ENCODE data around the gene IL17A.
"Not testable (repeated sequence)": the region's sequence is repeated elsewhere in the genome, so short reads cannot be mapped to it uniquely, and the experiment has no call there.

IL17A gene

DNA sequence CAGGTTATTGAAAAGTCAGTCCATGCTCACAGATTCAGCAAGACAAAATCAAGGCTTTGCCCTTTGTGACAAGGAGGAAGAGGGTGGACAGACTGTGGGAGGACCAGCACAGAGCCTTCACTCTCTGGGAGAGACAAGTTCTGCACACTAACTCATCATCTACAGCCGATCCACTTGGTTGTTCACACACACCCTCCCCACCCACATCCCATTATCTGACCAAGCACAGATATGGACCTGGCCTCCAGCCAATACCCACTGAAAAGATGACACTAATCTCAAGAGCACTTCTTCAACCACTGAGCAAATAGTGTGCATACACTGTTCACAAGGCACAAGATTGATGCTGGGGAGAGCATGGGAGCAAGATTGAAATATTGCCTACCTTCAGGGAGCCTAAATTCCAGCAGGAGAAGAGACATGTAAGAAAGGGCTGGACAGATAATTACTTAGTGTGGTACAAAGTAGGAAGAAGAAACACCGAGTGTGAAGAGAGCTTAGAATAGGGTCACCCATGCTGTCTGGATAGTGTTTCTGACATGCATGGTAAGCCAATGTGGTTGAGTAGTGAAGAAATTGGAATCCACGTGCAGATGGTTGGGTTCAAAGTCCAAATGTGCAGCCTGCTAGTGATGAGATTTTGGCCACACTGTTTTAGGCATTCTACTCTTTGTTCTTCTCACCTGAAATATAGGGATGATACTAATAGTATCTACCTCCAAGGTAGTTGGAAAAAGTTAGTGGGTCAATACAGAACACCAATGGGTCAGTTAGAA, 21.7 kb upstream of the IL17A start:
- no peak for DNase-seq (ENCODE audit: low read depth, low spot score)

DNA sequence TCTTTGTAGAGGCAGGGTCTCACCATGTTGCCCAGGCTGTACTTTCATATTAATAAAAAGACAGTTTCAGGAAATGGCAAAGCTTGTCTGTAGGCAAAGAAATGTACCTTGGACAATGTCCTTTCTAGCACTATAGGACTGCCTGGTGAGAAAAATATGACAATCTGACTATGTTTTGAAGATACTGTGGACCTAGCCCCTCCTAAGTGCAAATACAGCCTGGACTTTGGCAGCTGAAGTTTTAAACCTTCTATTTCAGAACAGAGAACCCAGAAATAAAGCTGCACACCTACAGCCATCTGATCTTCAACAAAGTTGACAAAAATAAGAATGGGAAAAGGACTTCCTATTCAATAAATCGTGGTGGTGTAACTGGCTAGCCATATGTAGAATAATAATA, 18.9 kb upstream of the IL17A start:
- no peak for DNase-seq (ENCODE audit: low read depth, low spot score)

DNA sequence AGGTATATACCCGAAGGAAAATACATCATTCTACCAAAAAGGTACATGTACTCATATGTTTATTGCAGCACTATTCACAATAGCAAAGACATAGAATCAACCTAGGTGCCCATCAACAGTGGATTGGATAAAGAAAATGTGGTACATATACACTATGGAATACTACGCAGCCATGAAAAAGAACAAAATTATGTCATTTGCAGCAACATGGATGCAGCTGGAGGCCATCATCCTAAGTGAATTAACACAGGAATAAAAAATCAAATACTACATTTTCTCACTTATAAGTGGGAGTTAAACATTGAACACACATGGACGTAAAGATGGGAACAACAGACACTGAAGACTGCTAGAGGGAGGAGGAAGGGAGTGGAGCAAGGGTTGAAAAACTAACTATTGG, 17.8 kb upstream of the IL17A start:
- DNase-seq (ENCODE audit: low read depth, low spot score): not testable (repeated sequence)

DNA sequence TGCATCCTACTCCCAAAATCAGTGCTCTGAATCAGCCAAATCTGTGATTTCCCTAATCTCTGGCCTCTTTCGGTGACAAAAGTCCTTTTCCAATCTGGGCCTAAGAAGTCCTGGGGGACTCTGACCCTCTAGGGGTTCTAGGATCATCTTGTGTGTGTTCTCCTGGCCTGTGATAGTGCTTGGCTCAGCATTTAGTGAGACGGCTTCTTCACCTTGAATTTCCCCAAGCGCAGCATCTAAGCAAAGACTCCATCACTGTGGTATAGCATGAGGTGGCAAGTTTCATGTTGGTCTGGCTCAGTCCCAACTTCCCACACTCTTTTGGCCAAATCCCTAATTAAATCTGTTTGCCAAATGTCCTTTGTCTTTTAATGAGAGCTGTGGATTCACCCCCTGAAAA, 12.1 kb upstream of the IL17A start:
- no peak for DNase-seq (ENCODE audit: low read depth, low spot score)

DNA sequence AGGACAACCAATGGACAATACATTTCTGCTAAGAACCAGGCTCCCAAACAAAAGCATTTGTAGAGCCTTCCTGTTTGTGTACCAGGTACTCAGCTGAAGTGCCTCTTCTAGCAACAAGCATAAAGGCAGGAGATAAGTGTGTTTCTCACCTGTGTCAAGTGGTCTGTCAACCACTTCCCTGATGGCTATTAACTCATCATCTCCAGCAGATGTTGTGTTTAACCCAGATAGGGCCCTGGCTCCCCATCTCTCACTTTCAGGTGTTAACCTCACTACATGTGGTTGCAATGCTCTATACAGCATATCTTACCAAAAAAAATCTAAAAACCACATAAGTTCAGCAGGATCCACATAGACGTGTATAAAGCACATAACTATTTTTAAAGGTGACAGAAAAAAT, 9.6 kb upstream of the IL17A start:
- DNase-seq (ENCODE audit: low read depth, low spot score): no peak

DNA sequence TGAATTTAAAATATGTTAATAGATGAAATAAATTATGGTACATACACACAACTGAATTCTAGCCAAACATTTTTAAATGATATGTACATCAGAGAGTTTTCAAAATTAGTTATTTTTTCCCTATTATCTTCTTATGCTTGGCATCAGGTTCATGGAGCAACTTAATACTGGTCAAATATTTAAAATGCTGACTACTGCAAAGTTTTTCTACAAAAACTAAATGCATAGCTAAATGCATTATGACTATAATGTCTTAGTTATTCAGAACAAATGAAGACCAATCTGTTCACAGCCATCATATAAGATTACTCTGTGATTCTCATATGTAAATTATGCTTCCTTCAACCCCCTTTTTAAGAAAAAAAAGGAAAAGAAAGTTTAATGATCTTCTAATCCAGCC, 8.2 kb upstream of the IL17A start:
- no peak for DNase-seq (ENCODE audit: low read depth, low spot score)

DNA sequence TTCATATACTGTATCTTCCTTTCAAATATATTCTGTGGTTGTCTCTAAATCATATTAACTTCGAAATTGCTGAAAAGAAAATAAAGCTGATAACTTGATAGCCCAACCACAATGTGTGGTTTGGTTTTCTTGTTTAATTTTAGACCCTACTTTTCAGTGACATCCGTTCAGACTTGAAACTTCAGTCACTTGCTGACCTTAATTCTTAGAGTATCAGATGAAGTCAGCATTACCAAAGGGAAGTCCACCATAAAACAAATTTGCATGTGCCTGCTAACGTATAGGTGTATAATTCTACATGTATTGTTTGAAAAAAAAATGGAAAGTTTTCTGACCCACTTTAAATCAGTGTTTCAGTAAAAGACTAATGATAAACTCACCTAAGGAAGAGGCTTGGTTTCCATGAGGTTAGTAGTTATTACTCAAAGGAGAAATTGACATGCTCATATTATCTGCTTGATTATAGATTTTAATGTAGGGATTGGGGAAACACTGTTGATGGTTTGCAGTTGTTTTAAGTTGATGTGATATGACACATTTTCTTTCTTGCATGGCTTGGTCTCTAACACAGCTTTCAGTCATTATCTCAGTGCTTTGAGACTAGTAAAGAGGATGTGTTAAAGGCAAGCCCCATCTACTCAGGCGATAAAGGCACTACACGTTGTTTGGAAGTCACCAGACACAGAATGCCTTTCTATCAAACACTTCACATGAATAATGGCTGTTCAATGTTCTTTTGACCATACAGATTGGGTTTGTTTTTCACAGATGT, 5.2 kb upstream of the IL17A start:
- DNase-seq (ENCODE audit: low read depth, low spot score): no peak

DNA sequence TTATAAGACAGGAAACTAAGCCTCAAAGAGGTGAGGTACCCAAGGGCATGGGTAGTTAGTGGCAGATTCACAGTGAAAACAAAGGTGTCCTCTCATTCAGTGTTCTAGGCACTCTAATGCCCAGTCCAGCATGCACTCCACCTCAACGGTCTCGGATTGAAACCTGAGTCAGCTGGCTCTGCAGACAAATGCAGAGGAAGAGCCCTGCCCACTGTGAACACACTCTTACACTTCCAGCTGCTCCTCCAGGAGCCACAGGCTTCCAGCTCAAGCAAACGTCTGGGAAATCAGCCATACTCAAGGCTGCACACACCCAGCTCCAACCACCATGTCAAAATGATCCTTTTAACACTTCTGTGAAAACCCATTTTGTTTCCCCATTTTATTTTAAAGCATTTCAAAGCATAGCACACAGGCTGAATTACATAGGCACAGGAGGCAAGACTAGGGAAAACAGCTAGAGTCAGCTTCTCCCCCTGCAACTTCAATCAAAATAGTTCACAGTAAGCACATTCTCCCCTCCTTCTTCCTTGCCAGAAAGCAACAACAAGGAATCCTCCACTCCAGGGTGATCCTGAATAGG, 3.0 kb upstream of the IL17A start:
- no peak for DNase-seq (ENCODE audit: low read depth, low spot score)

DNA sequence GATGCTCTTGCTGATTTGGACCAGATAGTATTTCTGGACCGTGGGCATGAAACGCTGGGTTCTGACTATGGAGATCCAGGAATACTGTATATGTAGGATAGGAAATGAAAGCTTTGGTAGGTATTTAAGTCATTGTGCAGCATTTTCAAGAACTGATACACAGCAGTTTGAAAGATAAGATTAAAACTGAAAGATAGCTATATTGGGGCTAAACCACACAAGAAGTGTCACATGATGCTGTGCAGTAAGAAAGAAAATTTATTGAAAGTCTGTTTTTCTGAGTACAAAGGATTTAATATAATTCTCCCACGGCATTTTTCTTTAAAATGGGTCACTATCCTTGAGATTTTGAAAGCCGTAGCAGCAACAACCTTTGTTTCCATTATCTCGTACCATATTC, 305 bp downstream of the IL17A start:
- no peak for DNase-seq (ENCODE audit: low read depth, low spot score)

DNA sequence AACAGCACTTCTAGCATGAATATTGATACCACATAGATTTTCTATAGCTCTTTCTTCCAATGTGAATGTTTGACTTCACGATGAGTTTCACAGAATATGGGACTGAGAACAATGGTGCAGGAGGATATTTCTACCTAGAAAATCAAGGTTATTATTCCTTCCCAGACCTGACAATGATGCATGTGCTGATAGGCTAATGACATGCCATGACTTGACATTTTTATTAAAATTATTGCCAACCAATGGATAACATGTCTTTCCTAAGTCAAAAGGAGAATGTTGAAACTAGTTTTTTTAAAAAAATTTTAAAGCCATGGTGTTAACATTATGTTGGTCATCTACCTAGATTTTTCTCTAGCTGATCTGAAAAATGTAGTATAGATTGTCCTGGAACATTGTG, 923 bp downstream of the IL17A start:
- DNase-seq (ENCODE audit: low read depth, low spot score): no peak

DNA sequence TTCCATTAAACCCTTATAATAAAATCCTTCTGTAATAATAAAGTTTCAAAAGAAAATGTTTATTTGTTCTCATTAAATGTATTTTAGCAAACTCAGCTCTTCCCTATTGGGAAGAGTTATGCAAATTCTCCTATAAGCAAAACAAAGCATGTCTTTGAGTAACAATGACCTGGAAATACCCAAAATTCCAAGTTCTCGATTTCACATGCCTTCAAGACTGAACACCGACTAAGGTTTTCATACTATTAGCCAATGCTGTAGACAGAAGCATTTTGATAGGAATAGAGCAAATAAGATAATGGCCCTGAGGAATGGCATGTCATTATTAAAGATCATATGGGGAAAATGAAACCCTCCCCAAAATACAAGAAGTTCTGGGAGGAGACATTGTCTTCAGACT, 3.8 kb downstream of the IL17A start:
- DNase-seq (ENCODE audit: low read depth, low spot score): no peak

DNA sequence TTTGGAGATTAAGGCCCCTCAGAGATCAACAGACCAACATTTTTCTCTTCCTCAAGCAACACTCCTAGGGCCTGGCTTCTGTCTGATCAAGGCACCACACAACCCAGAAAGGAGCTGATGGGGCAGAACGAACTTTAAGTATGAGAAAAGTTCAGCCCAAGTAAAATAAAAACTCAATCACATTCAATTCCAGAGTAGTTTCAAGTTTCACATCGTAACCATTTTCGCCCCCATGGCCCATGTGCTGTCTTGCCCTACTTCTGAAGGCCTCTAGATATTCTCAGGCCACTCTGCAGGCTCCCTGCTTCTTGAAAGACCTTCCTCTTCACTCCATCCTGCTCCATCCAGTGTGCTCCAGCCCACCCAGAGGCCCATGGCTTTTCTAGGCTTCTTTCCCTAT, 4.2 kb downstream of the IL17A start:
- DNase-seq (ENCODE audit: low read depth, low spot score): no peak

DNA sequence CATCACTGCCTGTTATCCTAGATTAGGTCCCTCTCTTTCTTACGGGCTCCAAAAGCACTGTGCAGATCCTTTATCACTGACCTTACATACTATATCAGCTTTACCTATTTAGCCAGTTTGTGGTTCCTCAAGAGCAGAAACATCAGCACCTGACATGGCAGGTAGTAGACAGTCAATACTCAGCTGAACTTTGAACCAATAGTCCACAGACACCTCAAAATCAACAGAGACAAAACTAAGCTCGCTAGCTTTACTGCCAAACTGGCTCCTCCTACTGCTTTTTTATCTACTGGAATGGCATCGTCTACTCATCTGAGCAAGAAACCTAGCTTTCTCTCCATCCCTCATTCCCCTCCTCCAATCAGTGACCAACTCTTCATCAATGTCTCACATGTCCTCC, 5.6 kb downstream of the IL17A start:
- no peak for DNase-seq (ENCODE audit: low read depth, low spot score)

DNA sequence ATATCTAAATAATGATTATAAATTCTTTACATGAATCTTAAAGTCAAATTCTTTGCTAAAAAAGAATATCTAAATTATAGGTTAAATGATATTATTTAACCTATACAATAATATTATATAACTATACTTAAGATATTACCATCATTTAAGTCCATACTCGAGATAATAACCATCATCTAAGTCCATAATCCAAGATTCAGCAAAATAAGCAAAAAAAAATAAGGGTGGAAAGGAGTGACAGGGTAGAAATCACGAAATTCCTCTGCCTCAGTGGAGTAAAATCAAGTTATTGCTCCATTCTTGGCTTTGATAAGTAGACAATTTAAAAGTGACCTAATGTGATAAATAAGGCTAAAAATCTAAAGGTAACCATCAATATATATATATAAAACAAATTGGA, 9.7 kb downstream of the IL17A start:
- DNase-seq (ENCODE audit: low read depth, low spot score): no peak

DNA sequence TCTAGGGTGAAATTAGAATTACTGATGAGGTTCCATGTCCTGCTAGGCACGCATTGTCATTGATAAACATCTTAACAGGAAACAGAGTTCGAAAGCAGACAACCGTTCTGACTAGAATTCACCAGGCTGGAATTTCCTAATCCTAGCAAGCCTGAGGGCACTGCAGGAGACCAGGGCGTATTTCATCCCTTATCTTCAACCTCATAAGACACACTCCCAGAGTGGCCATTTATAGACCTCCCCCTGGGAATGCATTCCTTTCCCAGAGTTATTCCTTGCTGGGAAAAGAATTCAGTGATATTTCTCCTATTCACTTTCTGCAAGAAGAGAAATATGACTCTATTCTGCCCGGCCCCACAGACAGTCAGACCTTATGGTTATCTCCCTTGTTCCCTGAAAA, 13.9 kb downstream of the IL17A start:
- not testable (repeated sequence) for DNase-seq (ENCODE audit: low read depth, low spot score)

DNA sequence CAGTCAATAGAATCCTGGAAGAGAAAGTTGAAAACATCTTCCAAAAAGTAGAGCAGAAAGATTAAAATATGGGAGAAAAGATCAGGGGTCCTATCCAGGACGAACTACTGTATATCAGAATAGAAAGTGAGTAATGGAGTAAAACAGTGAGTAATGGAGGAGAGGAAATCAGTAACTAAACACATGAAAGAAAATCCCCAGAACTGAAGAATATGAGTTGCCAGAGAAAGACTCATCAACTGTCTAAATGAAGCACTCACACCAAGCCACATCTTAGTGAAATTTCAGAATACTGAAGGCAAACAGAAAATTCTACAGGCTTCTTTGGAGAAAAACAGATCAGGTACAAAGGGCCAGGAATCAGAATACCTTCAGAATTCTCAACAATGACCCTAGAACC, 14.9 kb downstream of the IL17A start:
- DNase-seq (ENCODE audit: low read depth, low spot score): no peak

DNA sequence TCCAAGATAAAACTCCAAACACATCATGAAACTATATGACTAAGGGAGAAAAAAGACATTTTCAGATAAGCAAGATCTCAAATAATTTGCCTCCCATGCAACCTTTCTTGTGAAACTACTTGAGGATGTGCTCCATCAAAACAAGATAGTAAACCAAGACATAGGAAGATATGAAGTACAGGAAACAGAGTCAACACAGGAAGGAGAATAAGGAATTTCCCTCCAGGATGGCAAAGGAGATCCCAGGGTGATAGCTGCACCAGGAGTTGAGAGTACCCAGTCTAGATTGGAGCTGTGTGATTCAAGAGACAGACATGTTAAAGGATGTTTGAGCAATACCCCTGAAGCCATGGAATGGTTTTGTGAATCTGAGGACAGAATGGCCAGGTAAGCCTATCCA, 15.3 kb downstream of the IL17A start:
- DNase-seq (ENCODE audit: low read depth, low spot score): no peak

DNA sequence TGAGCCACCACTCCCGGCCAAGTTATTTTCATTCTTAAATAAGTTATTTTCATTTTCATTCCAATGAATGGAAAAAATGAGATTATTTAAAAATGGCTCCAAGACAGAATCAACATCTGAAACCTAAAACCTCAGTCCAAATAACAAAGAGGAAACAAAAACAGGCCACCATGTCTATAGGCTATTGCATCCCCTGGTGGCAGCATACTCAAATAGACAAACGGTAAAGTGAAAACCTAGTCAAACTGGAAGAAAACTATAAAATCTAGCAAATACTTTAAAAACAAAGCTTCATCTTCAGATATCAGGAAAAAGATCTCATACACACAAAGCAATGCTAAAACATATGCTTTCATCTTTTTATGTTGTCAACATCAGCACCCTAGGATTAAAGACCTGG, 20.9 kb downstream of the IL17A start:
- DNase-seq (ENCODE audit: low read depth, low spot score): no peak

DNA sequence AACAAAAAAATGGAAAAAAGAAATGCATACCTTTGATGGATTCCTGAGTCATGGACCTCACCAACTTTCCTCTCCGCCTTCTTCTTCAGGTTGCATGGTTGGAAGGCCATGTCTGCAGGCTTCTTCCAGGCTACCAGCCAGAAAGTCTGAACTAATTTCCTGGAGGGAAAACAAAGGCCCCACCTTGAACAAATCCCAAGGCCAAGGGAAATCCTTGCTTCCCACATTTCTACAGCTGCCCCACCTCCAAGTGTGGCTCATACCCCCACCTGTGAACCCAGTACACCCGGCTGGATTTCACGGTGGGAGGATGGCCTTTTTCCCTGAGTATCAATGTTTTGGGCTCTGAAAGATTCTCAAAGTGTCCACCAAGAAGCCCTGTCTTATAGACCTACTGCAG, 22.4 kb downstream of the IL17A start:
- DNase-seq (ENCODE audit: low read depth, low spot score): no peak

DNA sequence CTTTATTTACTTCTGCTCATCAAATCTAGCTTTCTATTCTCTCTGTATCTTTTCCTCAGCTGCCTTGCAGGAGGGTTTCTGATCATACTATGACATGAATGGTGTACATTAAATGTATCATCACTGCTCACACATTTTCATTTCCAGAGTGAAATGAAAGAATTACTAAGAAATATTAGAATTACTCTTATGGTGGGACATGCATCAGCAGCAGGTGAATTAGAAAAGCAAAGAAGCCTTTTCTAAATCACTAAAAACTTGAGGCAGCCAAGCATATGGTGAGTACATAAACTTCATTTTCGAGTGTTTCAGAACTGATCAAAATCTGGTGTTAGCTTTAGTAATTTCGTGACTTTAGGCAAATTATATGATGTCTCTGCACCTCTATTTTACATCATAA, 23.6 kb downstream of the IL17A start:
- DNase-seq (ENCODE audit: low read depth, low spot score): no peak

DNA sequence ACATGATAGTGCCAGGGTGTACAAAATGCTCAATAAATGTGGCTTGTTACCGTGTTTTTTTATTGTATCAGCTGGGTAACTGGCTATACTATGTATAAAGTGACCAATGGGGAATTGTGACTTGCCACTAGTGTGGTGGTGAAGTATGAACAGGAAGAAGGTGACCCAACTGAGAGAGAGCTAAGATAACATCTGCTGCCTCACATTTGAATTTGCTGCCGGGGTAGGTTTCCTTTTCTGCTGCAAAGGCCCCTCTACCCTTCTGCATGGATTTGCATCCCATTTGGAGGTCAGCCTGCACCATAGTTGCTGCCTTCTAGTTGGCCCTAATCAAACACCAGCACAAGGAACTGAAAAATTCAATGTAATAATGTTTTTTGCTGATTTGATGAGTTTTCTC, 24.1 kb downstream of the IL17A start:
- no peak for DNase-seq (ENCODE audit: low read depth, low spot score)

DNA sequence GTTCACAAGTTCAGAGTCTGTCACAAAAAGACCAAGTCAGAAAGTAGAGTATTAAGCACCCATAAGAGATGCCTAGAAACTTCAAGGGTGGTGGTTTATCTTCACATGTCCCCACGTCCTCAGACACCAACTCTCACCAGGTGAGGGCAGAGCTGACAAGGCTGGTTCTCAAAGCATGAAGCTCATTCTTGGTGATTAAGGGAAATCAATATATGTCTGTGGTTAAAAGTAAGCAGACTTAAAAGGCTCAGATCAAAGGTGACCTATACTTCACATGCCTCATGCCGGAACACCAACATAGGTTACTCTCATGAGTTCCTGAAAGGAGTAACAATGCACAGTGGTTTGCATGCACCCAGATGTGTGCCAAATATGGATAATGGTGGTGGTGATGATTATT, 27.0 kb downstream of the IL17A start:
- no peak for DNase-seq (ENCODE audit: low read depth, low spot score)

DNA sequence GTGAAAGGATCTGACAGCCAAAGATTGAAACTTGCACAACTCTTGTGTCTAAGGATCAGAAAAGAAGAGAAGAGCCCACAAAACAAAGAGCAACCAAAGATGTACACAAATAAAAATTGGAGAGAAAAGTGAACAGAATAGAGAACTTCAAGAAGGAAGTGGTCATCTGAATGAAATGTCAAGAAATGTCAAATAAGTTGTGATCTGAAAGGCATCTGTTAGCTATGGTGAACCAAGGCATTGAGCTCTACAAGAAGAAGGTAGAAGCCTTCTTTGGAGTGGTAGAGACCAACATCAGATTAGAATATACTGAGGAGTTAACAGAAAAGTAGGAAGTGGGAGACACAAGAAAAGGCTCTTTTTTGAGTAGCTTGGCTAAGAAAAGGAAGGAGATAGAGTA, 29.6 kb downstream of the IL17A start:
- DNase-seq (ENCODE audit: low read depth, low spot score): no peak

Data from smooth muscle cell of the brain vasculature (primary cell).